RWPE1 (cell line): ENCODE data around the gene PKNOX2.
A peak's percentile ranks its signal among the peaks of the same experiment; 100 is the strongest.

Experiments
- CTCF ChIA-PET: fragments of 350-600 bp; sonication (Branson Sonifier 250); formaldehyde crosslinking; extraction: SDS; loops from one replicate; lab custom pipeline; 2021; lab: Yijun Ruan, JAX
- POLR2A ChIA-PET: fragments of 400-600 bp; formaldehyde crosslinking; extraction: SDS; loops from one replicate; lab custom pipeline; 2020; ENCODE audit warnings: antibody characterized with exemption; ENCODE audit not compliant: low non-redundant PET; lab: Yijun Ruan, JAX
- DNase-seq: peaks from one replicate; pipeline ENCODE4 v3.0.0; 2012; ENCODE audit warnings: low spot score
- H3K27ac ChIP-seq: fragments of 450-650 bp; 2 replicates; pipeline ENCODE4 v1.5.1; 2017
- CTCF ChIP-seq: fragments of 450-650 bp; conservative IDR thresholded peaks from 2 replicates; pipeline ENCODE4 v1.5.1; 2017; ENCODE audit warnings: low read depth, mild to moderate bottlenecking

Gene PKNOX2

GRCh38 chr11:125448136-125448535 lies 283.6 kb downstream of the PKNOX2 start:
- DNase-seq = peak; percentile 30
- TF ChIP-seq CTCF = no peak
- H3K27ac ChIP-seq = no peak overlapping the region
- POLR2A ChIA-PET = no interaction called here
- CTCF ChIA-PET = no interaction called here

- ChIA-PET CTCF (interaction anchor here (0.6 to 1.5 kb wide), 2 partner anchors 16 to 1415 kb away, joined by 3 read pairs; no protein-coding TSS in a partner anchor), POLR2A (no interaction called here)
- TF ChIP-seq CTCF = no peak
These were observed 285.0 kb downstream of the PKNOX2 start for GRCh38 chr11:125449565-125449964.

GRCh38 chr11:125451400-125452124 lies 287.0 kb downstream of the PKNOX2 start:
- POLR2A ChIA-PET = no interaction called here

More at GRCh38 chr11:125449565-125449964, 285.0 kb downstream of the PKNOX2 start:
- no peak for DNase-seq
- H3K27ac ChIP-seq = no peak overlapping the region

GRCh38 chr11:125452125-125452470 lies 287.5 kb downstream of the PKNOX2 start:
- TF ChIP-seq CTCF = no peak
- DNase-seq = no peak
- CTCF ChIA-PET = interaction anchor here (0.7 to 1.3 kb wide), 5 partner anchors 9 to 139 kb away, joined by 3 to 4 read pairs (median 4); no protein-coding TSS in a partner anchor
- H3K27ac ChIP-seq = no peak overlapping the region
- POLR2A ChIA-PET = no interaction called here

More at GRCh38 chr11:125451400-125452124, 287.0 kb downstream of the PKNOX2 start:
- TF ChIP-seq CTCF = no peak
- CTCF ChIA-PET = interaction anchor here (0.7 to 1.5 kb wide), 4 partner anchors 9 to 138 kb away, joined by 3 to 4 read pairs (median 4); no protein-coding TSS in a partner anchor
- DNase-seq = no peak
- H3K27ac ChIP-seq = no peak overlapping the region

- no peak overlapping the region for H3K27ac ChIP-seq
- TF ChIP-seq CTCF = no peak
- DNase-seq = no peak
- POLR2A ChIA-PET = interaction anchor here (0.6 to 0.7 kb wide), 3 partner anchors 21 to 124 kb away, joined by 3 to 8 read pairs (median 6); no protein-coding TSS in a partner anchor
- CTCF ChIA-PET = interaction anchor here (0.6 to 0.7 kb wide), 2 partner anchors 25 to 719 kb away, joined by 3 to 6 read pairs; no protein-coding TSS in a partner anchor
These were observed 289.5 kb downstream of the PKNOX2 start for GRCh38 chr11:125454047-125454446.

- TF ChIP-seq CTCF = no peak
- DNase-seq = no peak
- POLR2A ChIA-PET = no interaction called here
- CTCF ChIA-PET = no interaction called here
- H3K27ac ChIP-seq = no peak overlapping the region
These were observed 291.3 kb downstream of the PKNOX2 start for GRCh38 chr11:125455851-125456250.
